Aorta (tissue), 5 donors: ENCODE results near the gene PCP2. TPM values are rescaled to one million over a fixed set of nuclear protein-coding genes. Genes with fewer than 3 reads are reported as not detected.
"Not testable (repeated sequence)": the region's sequence is repeated elsewhere in the genome, so short reads cannot be mapped to it uniquely, and the experiment has no call there.

Source experiments
- ATAC-seq: fragments of 200-7000 bp; cut with Tn5 transposase; one replicate; pipeline ENCODE4 v1.9.1; 2022; ENCODE audit warnings: moderate library complexity; ENCODE audit not compliant: low FRiP score
- DNase-seq, 2 donors: peaks; one replicate each; pipeline ENCODE4 v3.0.0-alpha.2; 2020
- H3K27ac ChIP-seq, 2 donors: one replicate each; pipeline ENCODE4 v1.5.1; 2013; ENCODE audit warnings: low read length in 2 of 2, mild to moderate bottlenecking in 2 of 2, moderate library complexity in 2 of 2, control low read depth in 1 of 2, inconsistent platforms in 1 of 2, low read depth in 1 of 2
- H3K27me3 ChIP-seq, 2 donors: one replicate each; pipeline ENCODE4 v1.6.1; 2013; ENCODE audit warnings: control low read depth in 1 of 2, low read length in 1 of 2, mild to moderate bottlenecking in 1 of 2, moderate library complexity in 1 of 2; ENCODE audit not compliant: insufficient read depth in 2 of 2, control insufficient read depth in 1 of 2
- H3K36me3 ChIP-seq, 2 donors: one replicate each; pipeline ENCODE4 v1.6.1; 2013; ENCODE audit warnings: control low read depth in 1 of 2, low read length in 1 of 2, mild to moderate bottlenecking in 1 of 2; ENCODE audit not compliant: insufficient read depth in 2 of 2, control insufficient read depth in 1 of 2
- H3K4me1 ChIP-seq, 2 donors: one replicate each; pipeline ENCODE4 v1.6.1; 2013; ENCODE audit warnings: low read length in 2 of 2, control low read depth in 1 of 2, mild to moderate bottlenecking in 1 of 2, moderate library complexity in 1 of 2; ENCODE audit not compliant: insufficient read depth in 2 of 2, control insufficient read depth in 1 of 2
- H3K4me3 ChIP-seq, 2 donors: one replicate each; pipeline ENCODE4 v1.5.1; 2013; ENCODE audit warnings: low read length in 2 of 2, control low read depth in 1 of 2, mild to moderate bottlenecking in 1 of 2
- H3K9me3 ChIP-seq: one replicate; pipeline ENCODE4 v1.6.1; 2013; ENCODE audit warnings: mild to moderate bottlenecking, low read length; ENCODE audit not compliant: control insufficient read depth
- WGBS, 2 donors: extraction: QIAGEN DNeasy Blood & Tissue Kit; methylation state at CpG; one replicate each; pipeline ENCODE4 v1.1.7; 2013; 5-methylcytosine and 5-hydroxymethylcytosine counted together
- intact Hi-C, 2 donors: fragments of 100-400 bp; cut with DNase I; formaldehyde crosslinking; loops; one replicate each; pipeline versions ENCODE4 v1.14.2 to v1.15.0; 2022
- polyA plus RNA-seq, 2 donors: library from polyadenylated mRNA; stranded (reverse); fragments of 200-250 nt; gene quantifications; one replicate each; pipeline ENCODE4 v1.2.3, GENCODE V29; 2013
- total RNA-seq, 2 donors: library from RNA; stranded (reverse); fragmentation: NEBNext Ultra II Directional; extraction: Animal tissue kit (Norgen Biotek cat#: 25700); gene quantifications; one replicate each; pipeline ENCODE4 v1.2.1, GENCODE V29; 2021
- donor health status: healthy with polysubstance abuse.
- donor health status: Bipolar disorder and iron deficiency.
- donor health status: DM: no; HTN: no; CAD: no.
- donor health status: DM: no; HTN: no; CAD: no.
- donor health status: DM: yes; HTN: yes; CAD: no.

The PCP2 gene
- total and polyA plus RNA-seq, 4 donors: not detected

DNA sequence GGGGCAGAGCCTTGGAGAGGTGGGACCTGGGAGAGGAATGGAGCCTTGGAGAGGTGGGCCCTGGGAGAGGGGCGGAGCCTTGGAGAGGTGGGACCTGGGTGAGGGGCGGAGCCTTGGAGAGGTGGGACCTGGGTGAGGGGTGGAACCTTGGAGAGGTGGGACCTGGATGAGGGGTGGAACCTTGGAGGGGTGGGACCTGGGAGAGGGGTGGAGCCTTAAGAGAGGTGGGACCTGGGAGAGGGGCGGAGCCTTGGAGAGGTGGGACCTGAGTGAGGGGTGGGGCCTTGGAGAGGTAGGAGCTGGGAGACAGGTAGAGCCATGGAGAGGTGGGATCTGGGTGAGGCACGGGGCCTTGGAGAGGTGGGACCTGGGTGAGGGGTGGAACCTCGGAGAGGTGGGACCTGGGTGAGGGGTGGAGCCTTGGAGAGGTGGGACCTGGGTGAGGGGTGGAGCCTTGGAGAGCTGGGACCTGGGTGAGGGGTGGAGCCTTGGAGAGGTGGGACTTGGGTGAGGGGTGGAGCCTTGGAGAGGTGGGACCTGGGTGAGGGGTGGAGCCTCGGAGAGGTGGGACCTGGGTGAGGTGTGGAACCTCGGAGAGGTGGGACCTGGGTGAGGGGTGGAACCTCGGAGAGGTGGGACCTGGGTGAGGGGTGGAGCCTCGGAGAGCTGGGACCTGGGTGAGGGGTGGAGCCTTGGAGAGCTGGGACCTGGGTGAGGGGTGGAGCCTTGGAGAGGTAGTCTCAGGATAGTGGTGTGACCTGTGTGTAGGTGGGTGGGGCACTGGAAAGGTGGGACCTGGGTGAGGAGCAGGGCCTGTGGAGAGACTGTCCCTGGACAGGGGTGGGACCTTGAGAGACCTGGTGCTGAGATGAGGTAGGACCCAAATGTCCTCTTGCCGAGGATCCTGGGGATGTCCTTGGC, 10.4 kb upstream of the PCP2 start:
- H3K4me1 ChIP-seq, intact Hi-C loops, ATAC-seq, H3K27me3 ChIP-seq, H3K36me3 ChIP-seq, DNase-seq, H3K27ac ChIP-seq, H3K9me3 ChIP-seq, H3K4me3 ChIP-seq: not testable (repeated sequence)
- WGBS, 2 donors: 43 to 90% methylated on average over 10 of the region's 10 CpGs

DNA sequence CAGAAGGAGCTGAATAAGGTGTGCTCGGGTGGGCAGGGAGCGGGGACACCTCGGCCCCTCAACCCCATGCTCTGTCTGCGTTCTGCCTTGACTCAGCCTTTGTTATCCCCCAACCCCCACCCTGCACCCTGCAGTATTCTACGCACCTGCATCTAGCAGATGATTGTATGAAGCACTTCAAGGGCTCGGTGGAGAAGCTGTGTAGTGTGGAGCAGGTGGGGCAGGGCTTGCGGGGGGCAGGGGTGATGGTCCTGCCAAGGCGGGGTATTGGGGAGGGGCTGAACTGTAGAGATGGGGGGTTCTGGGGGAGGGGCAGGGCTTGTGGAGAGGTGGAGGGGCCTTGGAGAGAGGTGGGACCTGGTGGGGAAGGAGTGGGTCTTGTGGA, 9.5 kb upstream of the PCP2 start:
- ATAC-seq (no peak), DNase-seq (no peak)
- 92% methylated on average over 8 of the region's 8 CpGs for WGBS, 2 donors
- intact Hi-C loops: no loop called here
- no peaks in the 10 kb centered on the region for H3K9me3 ChIP-seq
- H3K27ac ChIP-seq: no peak overlapping the region
- H3K4me1 ChIP-seq: no peaks in the 10 kb centered on the region
- no peaks in the 10 kb centered on the region for H3K36me3 ChIP-seq
- H3K4me3 ChIP-seq: no peak overlapping the region
- H3K27me3 ChIP-seq: no peaks in the 10 kb centered on the region

DNA sequence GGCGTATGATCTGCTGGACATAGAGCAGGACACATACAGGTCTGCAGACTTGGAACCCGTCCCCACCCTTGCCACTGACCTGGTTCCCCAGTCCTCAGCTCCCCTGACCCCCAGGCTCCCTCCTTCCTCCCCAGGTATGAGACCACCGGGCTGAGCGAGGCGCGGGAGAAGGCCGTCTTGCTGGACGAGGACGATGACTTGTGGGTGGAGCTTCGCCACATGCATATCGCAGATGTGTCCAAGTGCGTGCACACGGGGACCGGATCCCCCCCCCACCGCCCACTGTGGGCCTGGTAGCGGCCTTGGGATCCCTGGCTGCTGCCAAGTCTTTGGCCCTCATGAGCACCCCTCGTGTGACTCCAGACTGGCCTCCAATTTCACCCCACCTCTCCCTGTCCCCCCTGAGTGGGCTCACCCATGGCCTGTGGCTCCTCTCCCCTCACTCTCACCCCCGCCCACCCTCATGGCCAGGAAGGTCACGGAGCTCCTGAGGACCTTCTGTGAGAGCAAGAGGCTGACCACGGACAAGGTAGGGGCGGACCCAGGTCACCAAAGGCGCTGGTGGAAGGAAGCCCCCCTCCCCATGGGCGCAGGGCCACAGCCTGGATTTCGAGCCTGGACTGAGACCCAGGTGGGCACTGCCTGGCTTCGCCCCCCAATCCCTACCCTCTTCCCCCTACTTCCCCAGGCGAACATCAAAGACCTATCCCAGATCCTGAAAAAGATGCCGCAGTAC, 8.9 kb upstream of the PCP2 start:
- 82 to 85% methylated on average over 26 to 27 of the region's 27 CpGs for WGBS, 2 donors
- intact Hi-C loops: no loop called here
- Histone ChIP-seq H3K4me1 (no peaks in the 10 kb centered on the region), H3K36me3 (no peaks in the 10 kb centered on the region), H3K9me3 (no peaks in the 10 kb centered on the region), H3K27me3 (no peaks in the 10 kb centered on the region), H3K27ac (no peak overlapping the region), H3K4me3 (no peak overlapping the region)
- DNase-seq (no peak), ATAC-seq (no peak)

- WGBS, 2 donors: 78 to 81% methylated on average over 43 of the region's 43 CpGs
- ATAC-seq (no peak), DNase-seq (no peak)
- H3K27me3 ChIP-seq: no peaks in the 10 kb centered on the region
- no peak overlapping the region for H3K4me3 ChIP-seq
- intact Hi-C loops: no loop called here
- H3K4me1 ChIP-seq: no peaks in the 10 kb centered on the region
- no peaks in the 10 kb centered on the region for H3K36me3 ChIP-seq
- no peaks in the 10 kb centered on the region for H3K9me3 ChIP-seq
- no peak overlapping the region for H3K27ac ChIP-seq
These were observed 8.1 kb upstream of the PCP2 start for GRCh38 chr19:7641290-7642276.

DNA sequence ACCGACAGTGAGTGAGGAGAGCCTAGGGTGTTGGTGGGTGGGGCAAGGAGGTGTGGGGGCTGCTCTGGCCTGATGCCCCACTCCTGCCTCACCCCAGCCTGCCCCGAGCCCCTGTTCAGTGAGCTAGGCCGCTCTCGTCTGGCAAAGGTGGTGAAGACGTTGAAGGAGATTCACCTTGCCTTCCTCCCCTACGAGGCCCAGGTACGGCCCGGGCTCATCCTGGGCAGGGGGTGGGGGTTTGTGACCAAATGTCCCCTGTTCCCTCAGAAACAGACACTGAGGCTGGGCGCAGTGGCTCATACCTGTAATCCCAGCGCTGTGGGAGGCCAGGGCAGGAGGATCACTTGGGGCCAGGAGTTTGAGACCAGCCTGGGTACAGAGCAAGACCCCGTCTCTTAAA, 7.3 kb upstream of the PCP2 start:
- no peak overlapping the region for H3K27ac ChIP-seq
- ATAC-seq (no peak), DNase-seq (no peak)
- no peak overlapping the region for H3K4me3 ChIP-seq
- no peaks in the 10 kb centered on the region for H3K36me3 ChIP-seq
- H3K27me3 ChIP-seq: no peaks in the 10 kb centered on the region
- intact Hi-C loops: no loop called here
- 90 to 91% methylated on average over 11 of the region's 11 CpGs for WGBS, 2 donors
- H3K9me3 ChIP-seq: no peaks in the 10 kb centered on the region
- H3K4me1 ChIP-seq: no peaks in the 10 kb centered on the region

- intact Hi-C loops: no loop called here
- Histone ChIP-seq H3K36me3 (no peaks in the 10 kb centered on the region), H3K27ac (no peak overlapping the region), H3K4me3 (no peak overlapping the region), H3K27me3 (no peaks in the 10 kb centered on the region), H3K9me3 (no peaks in the 10 kb centered on the region), H3K4me1 (no peaks in the 10 kb centered on the region)
- 95 to 96% methylated on average over 13 of the region's 13 CpGs for WGBS, 2 donors
- no peak for ATAC-seq
- DNase-seq: no peak
These were observed 6.4 kb upstream of the PCP2 start for GRCh38 chr19:7639863-7640348.

DNA sequence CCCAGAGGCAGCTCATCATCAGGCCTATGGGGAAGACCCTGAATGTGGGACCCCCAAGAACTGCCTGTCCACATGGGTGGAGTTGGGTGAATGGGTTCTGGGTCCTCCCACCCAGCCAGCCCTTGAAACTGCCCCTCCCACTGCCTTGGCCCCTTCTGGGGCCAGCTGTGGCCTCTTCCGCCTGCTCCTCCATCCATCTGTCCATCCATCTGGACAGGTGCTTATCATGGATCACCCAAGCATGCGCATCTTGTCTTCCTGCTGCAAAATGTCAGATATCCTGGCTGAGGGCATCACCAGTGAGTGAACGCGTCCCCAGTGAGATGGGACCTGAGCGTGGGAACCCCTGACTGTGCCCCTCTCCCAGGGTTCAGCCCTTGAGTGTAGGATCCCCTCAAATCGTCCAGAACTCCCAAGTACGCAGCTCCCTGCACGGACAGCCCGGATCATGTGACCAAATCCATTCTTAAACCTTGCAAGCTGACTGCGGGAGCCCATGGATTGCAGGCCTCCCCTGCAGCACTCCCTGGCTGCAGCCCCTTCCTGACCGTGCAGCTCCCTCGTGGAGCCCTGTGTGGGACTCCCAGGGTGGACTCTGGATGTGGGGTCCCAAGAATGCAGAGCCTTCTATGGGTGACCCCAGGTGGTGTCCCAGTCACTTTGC, 5.4 kb upstream of the PCP2 start:
- ATAC-seq (no peak), DNase-seq (no peak)
- H3K9me3 ChIP-seq: no peaks in the 10 kb centered on the region
- H3K27me3 ChIP-seq: no peaks in the 10 kb centered on the region
- no peaks in the 10 kb centered on the region for H3K4me1 ChIP-seq
- no peak overlapping the region for H3K4me3 ChIP-seq
- WGBS, 2 donors: 60 to 70% methylated on average over 12 of the region's 12 CpGs
- no peaks in the 10 kb centered on the region for H3K36me3 ChIP-seq
- intact Hi-C loops: no loop called here
- H3K27ac ChIP-seq: no peak overlapping the region
